Neural progenitor cell (in vitro differentiated cells): ENCODE data around the gene CEP104.

Source experiments
- CTCF ChIP-seq: fragments of 200-600 bp; sonication (generic); IDR thresholded peaks from 2 replicates; pipeline ENCODE4 v1.5.1; 2017; ENCODE audit warnings: antibody characterized with exemption, mild to moderate bottlenecking
- EZH2 ChIP-seq: fragments of 200-600 bp; sonication (generic); IDR thresholded peaks from 2 replicates; pipeline ENCODE4 v1.6.1; 2017; ENCODE audit warnings: antibody characterized with exemption, mild to moderate bottlenecking, moderate library complexity

- no peak for TF ChIP-seq CTCF
- TF ChIP-seq EZH2, result no peak
Observed at GRCh38 chr1:3809680-3810079, 47.3 kb downstream of the CEP104 start.
